Breast epithelium (tissue), 3 donors: ENCODE results near the gene MYO19.

Experiments used
- POLR2A ChIP-seq: fragments of 450-650 bp; IDR thresholded peaks from one replicate; pipeline ENCODE4 v1.6.1; 2016; ENCODE audit warnings: antibody characterized with exemption, mild to moderate bottlenecking, moderate library complexity
- POLR2AphosphoS5 ChIP-seq, 3 donors: sonication (generic); formaldehyde crosslinking; IDR thresholded peaks; one replicate each; pipeline ENCODE4 v1.6.1; 2017; ENCODE audit warnings: antibody characterized with exemption in 3 of 3
- TF ChIP-seq, protein P1 (sequence below), 3 donors: fragments of 450-650 bp; IDR thresholded peaks; one replicate each; pipeline ENCODE4 v1.5.1; 2016 to 2017; ENCODE audit warnings: antibody characterized with exemption in 3 of 3, mild to moderate bottlenecking in 3 of 3, moderate library complexity in 3 of 3

DNA sequence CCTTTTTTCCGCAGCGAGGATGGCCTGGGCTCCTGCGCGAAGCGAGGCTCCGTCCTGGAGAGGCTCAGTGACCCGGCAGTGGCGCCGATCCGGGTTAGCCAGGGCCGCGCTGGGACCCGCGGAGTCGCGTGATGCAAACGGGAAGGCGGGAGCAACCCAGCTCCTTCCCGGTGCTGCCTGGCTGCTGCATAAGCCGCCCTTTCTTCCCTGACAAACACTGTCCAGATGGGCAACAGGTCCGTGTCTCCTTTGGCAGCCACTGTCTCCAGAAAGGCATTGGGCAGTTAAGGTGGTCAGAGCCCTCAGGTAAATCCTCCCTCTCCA is 69.9 kb downstream of the MYO19 start:
- TF ChIP-seq, protein P1, sequence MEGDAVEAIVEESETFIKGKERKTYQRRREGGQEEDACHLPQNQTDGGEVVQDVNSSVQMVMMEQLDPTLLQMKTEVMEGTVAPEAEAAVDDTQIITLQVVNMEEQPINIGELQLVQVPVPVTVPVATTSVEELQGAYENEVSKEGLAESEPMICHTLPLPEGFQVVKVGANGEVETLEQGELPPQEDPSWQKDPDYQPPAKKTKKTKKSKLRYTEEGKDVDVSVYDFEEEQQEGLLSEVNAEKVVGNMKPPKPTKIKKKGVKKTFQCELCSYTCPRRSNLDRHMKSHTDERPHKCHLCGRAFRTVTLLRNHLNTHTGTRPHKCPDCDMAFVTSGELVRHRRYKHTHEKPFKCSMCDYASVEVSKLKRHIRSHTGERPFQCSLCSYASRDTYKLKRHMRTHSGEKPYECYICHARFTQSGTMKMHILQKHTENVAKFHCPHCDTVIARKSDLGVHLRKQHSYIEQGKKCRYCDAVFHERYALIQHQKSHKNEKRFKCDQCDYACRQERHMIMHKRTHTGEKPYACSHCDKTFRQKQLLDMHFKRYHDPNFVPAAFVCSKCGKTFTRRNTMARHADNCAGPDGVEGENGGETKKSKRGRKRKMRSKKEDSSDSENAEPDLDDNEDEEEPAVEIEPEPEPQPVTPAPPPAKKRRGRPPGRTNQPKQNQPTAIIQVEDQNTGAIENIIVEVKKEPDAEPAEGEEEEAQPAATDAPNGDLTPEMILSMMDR (IDR thresholded peaks at IDR 0.05): no peak
- TF ChIP-seq POLR2A (no peak), POLR2AphosphoS5 (IDR thresholded peaks at IDR 0.05) (no peak)
